Neutrophil (primary cell): Measurements from ENCODE around the gene CNKSR3.
"Not testable (repeated sequence)": the region's sequence is repeated elsewhere in the genome, so short reads cannot be mapped to it uniquely, and the experiment has no call there.

Experiments used
- H3K27ac ChIP-seq: fragments of 200-600 bp; sonication (generic); 2 replicates; pipeline ENCODE4 v1.5.1; 2016; ENCODE audit warnings: mild to moderate bottlenecking, moderate library complexity
- H3K27me3 ChIP-seq: fragments of 200-600 bp; sonication (generic); 2 replicates; pipeline ENCODE4 v1.6.0; 2016; ENCODE audit warnings: mild to moderate bottlenecking
- H3K36me3 ChIP-seq: fragments of 200-600 bp; sonication (generic); 2 replicates; pipeline ENCODE4 v1.5.1; 2017
- H3K4me1 ChIP-seq, 2 experiments: fragments of 200-600 bp in 1 of 2; sonication (generic) in 1 of 2; 1 replicate in 1 of 2; 2 replicates in 1 of 2; pipeline versions ENCODE4 v1.5.1 to v1.6.1; 2013 to 2016; ENCODE audit warnings: low read depth in 1 of 2, low read length in 1 of 2, mild to moderate bottlenecking in 1 of 2, moderate library complexity in 1 of 2; ENCODE audit not compliant: control insufficient read depth in 1 of 2, insufficient read depth in 1 of 2
- H3K4me3 ChIP-seq, 2 experiments: fragments of 200-600 bp in 1 of 2; sonication (generic) in 1 of 2; 1 replicate in 1 of 2; 2 replicates in 1 of 2; pipeline ENCODE4 v1.5.1; 2013 to 2016; ENCODE audit warnings: low read depth in 1 of 2, low read length in 1 of 2, mild to moderate bottlenecking in 1 of 2, moderate library complexity in 1 of 2
- H3K9me3 ChIP-seq: fragments of 200-600 bp; sonication (generic); 2 replicates; pipeline ENCODE4 v1.5.1; 2016
- TF ChIP-seq, protein P1 (sequence below): fragments of 200-600 bp; sonication (generic); IDR thresholded peaks from 2 replicates; pipeline ENCODE4 v1.5.1; 2016; ENCODE audit warnings: antibody characterized with exemption

The CNKSR3 gene

DNA sequence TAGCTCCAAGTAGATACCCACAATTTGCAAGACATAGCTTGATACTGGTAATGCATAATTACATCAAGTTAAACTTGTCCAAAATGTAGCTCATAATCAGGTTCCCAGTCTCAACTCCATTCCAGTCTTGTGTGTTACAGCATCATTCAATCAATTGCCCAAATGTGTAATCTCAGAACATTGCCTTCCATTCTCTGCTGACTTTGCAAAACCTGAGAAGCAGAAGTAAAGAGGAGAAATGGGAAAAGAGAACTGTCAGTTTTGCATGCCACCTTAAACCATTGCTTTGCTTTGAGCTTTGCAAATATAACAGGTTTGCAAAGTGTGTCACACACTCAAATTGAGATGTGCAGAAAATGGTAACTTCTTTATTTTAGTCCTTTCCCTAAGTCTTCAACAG is 40.3 kb upstream of the CNKSR3 start:
- Histone ChIP-seq H3K9me3 (no peaks in the 10 kb centered on the region), H3K27me3 (no peaks in the 10 kb centered on the region), H3K4me1 (no peaks in the 10 kb centered on the region), H3K27ac (no peak overlapping the region), H3K4me3 (no peak overlapping the region), H3K36me3 (no peaks in the 10 kb centered on the region)
- TF ChIP-seq, protein P1, sequence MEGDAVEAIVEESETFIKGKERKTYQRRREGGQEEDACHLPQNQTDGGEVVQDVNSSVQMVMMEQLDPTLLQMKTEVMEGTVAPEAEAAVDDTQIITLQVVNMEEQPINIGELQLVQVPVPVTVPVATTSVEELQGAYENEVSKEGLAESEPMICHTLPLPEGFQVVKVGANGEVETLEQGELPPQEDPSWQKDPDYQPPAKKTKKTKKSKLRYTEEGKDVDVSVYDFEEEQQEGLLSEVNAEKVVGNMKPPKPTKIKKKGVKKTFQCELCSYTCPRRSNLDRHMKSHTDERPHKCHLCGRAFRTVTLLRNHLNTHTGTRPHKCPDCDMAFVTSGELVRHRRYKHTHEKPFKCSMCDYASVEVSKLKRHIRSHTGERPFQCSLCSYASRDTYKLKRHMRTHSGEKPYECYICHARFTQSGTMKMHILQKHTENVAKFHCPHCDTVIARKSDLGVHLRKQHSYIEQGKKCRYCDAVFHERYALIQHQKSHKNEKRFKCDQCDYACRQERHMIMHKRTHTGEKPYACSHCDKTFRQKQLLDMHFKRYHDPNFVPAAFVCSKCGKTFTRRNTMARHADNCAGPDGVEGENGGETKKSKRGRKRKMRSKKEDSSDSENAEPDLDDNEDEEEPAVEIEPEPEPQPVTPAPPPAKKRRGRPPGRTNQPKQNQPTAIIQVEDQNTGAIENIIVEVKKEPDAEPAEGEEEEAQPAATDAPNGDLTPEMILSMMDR: no peak

DNA sequence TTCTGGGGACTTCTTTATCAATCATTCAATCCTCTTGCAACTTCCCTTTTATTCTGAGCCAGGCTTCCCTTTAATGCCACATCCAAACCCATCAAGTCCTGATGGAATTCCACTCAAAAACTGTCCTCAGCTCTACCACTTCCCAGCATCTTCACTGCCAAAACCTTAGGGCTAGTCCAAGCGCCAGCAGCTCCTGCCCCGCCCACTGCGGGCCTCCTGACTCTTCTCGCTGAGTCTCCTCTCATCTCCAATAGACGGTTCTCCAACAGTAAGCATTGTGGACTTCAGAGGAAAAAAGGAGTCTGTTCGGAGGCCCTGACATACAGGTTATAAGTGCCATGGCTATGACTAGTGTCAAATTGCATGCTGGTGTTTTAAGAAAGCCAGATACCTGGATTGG is 38.7 kb upstream of the CNKSR3 start:
- no peaks in the 10 kb centered on the region for H3K4me1 ChIP-seq
- TF ChIP-seq, protein P1: no peak
- H3K36me3 ChIP-seq: no peaks in the 10 kb centered on the region
- no peak overlapping the region for H3K4me3 ChIP-seq
- no peaks in the 10 kb centered on the region for H3K27me3 ChIP-seq
- no peaks in the 10 kb centered on the region for H3K9me3 ChIP-seq
- H3K27ac ChIP-seq: no peak overlapping the region

DNA sequence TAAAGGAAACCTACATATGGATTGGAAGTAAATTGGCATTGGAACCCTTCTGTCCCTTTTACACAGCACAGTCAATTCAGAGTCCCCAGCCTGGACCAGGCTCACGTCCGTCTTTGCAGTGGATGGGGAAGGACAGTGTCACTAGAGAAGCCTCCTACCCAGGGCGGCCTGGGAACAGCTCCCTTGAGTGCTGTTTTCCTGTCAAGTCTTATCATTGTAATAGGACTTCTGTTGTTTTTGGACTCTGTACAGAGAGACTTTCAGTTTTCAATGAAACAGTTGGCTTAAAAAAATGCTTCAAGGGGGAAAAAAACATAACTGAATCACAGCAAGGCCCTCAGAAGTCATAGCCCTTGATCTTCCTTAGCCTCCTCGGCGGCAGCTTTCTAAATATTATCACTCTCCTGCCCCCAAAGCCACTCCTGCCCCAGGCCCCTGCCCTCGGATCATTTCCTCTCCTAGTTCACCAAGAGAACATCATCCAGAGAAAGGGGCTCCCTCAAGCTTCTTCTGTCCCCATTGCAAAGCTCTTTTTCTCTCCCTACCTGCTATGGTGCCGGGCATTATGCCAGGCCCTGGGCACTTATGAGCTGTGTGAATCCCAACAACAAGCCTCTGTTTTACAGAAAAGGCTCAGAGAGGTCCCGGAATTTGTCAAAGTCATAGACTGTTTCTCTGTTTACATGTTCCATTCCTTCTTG is 37.8 kb upstream of the CNKSR3 start:
- H3K36me3 ChIP-seq: no peaks in the 10 kb centered on the region
- H3K9me3 ChIP-seq: no peaks in the 10 kb centered on the region
- no peaks in the 10 kb centered on the region for H3K4me1 ChIP-seq
- H3K4me3 ChIP-seq: no peak overlapping the region
- no peaks in the 10 kb centered on the region for H3K27me3 ChIP-seq
- TF ChIP-seq, protein P1: no peak
- no peak overlapping the region for H3K27ac ChIP-seq

DNA sequence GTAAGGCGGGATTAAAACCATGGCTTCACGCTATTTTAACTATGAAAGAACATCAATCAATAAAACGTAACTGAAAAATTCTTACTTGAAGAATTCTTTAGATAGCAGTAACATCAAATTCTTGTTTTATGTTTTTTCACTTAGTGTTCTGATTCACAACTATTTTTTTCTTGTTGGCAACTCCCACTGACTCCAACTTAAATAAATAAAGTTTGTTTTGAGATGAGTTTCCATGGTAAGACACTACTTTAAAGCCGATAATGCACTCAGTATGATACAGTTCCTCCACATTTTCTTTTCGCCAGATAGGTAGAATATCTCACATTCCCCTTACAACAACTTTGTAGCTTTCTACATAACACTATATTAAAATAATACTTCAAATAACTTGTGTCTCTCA is 33.1 kb upstream of the CNKSR3 start:
- no peaks in the 10 kb centered on the region for H3K4me1 ChIP-seq
- TF ChIP-seq, protein P1: no peak
- no peaks in the 10 kb centered on the region for H3K9me3 ChIP-seq
- no peaks in the 10 kb centered on the region for H3K36me3 ChIP-seq
- H3K27ac ChIP-seq: no peak overlapping the region
- H3K27me3 ChIP-seq: no peaks in the 10 kb centered on the region
- H3K4me3 ChIP-seq: no peak overlapping the region

DNA sequence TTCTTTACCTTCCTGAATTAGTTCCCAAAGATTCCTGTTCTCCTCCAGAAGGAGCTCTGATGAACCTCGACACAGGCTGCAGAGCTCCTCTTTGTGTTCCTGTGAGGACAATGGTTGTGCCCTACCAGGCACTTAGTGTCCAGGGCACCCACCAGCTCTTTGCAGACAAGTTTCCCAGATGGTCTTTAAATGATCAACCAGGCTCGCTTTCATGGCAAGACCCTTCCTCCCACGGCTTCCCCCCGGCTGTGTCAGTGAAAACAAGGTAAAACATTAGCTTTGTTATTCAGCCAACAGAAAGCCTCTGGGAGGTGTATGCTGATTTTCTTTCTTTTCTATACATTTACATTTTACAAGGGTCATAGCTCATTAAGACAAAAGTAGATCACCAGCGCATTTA is 32.3 kb upstream of the CNKSR3 start:
- Histone ChIP-seq H3K9me3 (no peaks in the 10 kb centered on the region), H3K27ac (no peak overlapping the region), H3K4me1 (no peaks in the 10 kb centered on the region), H3K36me3 (no peaks in the 10 kb centered on the region), H3K27me3 (no peaks in the 10 kb centered on the region), H3K4me3 (no peak overlapping the region)
- TF ChIP-seq, protein P1: no peak

DNA sequence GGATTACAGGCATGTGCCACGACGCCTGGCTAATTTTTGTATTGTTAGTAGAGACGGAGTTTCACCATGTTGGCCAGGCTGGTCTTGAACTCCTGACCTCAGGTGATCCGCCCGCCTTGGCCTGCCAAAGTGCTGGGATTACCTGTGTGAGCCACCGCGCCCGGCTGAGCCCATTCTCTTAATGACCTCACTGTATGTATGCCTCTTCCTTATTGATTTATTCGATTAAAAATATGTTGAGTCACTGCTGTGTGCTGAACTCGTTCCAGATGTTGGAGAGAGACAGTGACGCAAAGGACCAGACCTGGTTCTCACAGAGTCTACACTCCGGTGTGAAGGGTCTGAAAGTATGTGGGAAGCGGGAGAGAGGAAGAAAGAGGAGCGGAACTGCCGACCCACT is 31.4 kb upstream of the CNKSR3 start:
- not testable (repeated sequence) for H3K27me3 ChIP-seq, H3K36me3 ChIP-seq, H3K4me1 ChIP-seq, H3K9me3 ChIP-seq, H3K4me3 ChIP-seq, H3K27ac ChIP-seq
